Nephron (organoid): Measurements from ENCODE around the gene HRH1.

Experiments
- H3K27ac Mint-ChIP-seq, 3 experiments: 2 replicates each; pipeline ENCODE4 v1.8.0; 2020; ENCODE audit warnings: mixed read lengths in 3 of 3, mild to moderate bottlenecking in 2 of 3, moderate library complexity in 1 of 3
- H3K27me3 Mint-ChIP-seq: 2 replicates; pipeline ENCODE4 v1.8.0; 2021; ENCODE audit warnings: low read depth, mild to moderate bottlenecking, moderate library complexity, mixed read lengths
- H3K36me3 Mint-ChIP-seq: 2 replicates; pipeline ENCODE4 v1.8.0; 2020; ENCODE audit warnings: low read depth, mixed read lengths
- H3K4me1 Mint-ChIP-seq: 2 replicates; pipeline ENCODE4 v1.8.0; 2020; ENCODE audit warnings: mixed read lengths
- H3K4me3 Mint-ChIP-seq, 3 experiments: 2 replicates each; pipeline ENCODE4 v1.8.0; 2020; ENCODE audit warnings: mild to moderate bottlenecking in 3 of 3, mixed read lengths in 3 of 3, moderate library complexity in 2 of 3
- H3K9me3 Mint-ChIP-seq: 2 replicates; pipeline ENCODE4 v1.8.0; 2020; ENCODE audit warnings: mixed read lengths
- TF ChIP-seq, protein P1 (sequence below), 3 experiments: fragments of 200-600 bp; sonication (generic); IDR thresholded peaks; one replicate each; pipeline ENCODE4 v1.5.0; 2021; ENCODE audit warnings: antibody characterized with exemption in 3 of 3; ENCODE audit not compliant: unreplicated experiment in 3 of 3

The HRH1 gene

DNA sequence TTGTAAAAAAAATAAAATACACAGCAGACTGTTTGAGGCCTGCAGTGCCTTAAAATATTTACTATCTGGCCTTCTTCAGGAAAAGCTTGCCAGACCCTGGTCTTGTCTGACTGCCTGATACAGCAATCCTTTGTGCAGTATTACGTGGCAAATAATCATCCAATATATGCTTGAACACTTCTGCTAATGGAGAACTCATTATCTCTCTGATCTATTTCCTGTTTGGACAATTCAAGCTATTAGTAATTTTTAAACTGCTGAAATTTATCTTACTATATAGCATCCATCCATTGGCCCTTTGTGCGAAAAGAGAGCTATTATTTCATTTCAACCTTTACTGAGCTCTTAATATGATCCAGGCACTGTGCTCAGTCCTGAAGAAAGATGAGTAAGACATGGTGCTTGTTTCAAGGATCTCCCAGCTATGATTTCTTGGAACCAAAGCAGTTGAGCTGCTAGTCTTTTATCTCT, 133.8 kb downstream of the HRH1 start:
- no peaks in the 10 kb centered on the region for H3K27me3 Mint-ChIP-seq
- TF ChIP-seq, protein P1, sequence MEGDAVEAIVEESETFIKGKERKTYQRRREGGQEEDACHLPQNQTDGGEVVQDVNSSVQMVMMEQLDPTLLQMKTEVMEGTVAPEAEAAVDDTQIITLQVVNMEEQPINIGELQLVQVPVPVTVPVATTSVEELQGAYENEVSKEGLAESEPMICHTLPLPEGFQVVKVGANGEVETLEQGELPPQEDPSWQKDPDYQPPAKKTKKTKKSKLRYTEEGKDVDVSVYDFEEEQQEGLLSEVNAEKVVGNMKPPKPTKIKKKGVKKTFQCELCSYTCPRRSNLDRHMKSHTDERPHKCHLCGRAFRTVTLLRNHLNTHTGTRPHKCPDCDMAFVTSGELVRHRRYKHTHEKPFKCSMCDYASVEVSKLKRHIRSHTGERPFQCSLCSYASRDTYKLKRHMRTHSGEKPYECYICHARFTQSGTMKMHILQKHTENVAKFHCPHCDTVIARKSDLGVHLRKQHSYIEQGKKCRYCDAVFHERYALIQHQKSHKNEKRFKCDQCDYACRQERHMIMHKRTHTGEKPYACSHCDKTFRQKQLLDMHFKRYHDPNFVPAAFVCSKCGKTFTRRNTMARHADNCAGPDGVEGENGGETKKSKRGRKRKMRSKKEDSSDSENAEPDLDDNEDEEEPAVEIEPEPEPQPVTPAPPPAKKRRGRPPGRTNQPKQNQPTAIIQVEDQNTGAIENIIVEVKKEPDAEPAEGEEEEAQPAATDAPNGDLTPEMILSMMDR (IDR thresholded peaks at IDR 0.05; ENCODE audit: unreplicated experiment in 3 of 3): no peak
- H3K36me3 Mint-ChIP-seq: peaks cover 11% of the 10 kb centered on the region
- peaks cover 38% of the 10 kb centered on the region for H3K4me1 Mint-ChIP-seq
- H3K27ac Mint-ChIP-seq: peak overlapping the region in 1 of 3 experiments; percentile 75
- H3K9me3 Mint-ChIP-seq: no peaks in the 10 kb centered on the region
- no peak overlapping the region for H3K4me3 Mint-ChIP-seq

DNA sequence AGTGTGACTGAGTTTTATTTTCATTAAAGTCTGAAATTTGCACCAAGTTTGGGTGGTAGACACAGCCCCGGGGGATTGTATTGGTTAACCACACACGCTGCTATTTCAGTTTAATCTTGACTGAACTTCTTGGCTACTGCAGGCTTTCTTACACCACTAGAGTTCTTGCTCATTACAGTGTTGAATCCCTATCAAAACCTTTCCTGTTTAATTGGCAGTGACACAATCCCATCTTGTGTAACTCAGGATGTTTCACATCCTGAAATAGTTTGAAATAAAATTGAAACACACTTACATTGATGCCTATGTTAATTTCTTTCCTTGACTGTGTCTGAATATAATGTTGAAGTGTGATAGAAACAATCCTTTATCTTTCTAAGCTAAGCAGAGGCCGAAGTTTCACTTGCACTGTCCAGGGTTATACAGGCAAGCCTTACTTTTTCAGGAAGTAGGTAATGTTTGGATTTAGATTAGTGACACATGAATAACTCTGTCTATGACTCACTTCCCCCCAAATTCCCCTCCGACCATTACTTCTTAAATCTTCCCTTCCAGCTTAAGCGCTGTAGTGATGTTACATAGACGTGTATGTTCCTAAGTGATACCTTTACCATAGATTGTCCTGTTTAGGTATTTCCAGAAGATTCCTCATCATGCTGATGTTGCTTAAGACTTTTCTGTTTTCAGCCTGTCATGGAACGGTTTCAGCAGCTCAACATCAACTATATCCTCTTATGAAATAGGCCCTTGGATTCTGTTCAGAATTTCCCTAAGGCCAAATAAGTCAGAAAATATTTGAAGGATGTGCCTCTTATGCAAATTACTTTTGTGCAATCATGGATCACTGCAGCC, 134.7 kb downstream of the HRH1 start:
- H3K27ac Mint-ChIP-seq: peak overlapping the region; percentile 37 to 75 (median 54)
- no peaks in the 10 kb centered on the region for H3K9me3 Mint-ChIP-seq
- H3K27me3 Mint-ChIP-seq: no peaks in the 10 kb centered on the region
- no peak overlapping the region for H3K4me3 Mint-ChIP-seq
- H3K36me3 Mint-ChIP-seq: peaks cover 8% of the 10 kb centered on the region
- TF ChIP-seq, protein P1 (IDR thresholded peaks at IDR 0.05; ENCODE audit: unreplicated experiment in 3 of 3): no peak
- H3K4me1 Mint-ChIP-seq: peaks cover 32% of the 10 kb centered on the region

DNA sequence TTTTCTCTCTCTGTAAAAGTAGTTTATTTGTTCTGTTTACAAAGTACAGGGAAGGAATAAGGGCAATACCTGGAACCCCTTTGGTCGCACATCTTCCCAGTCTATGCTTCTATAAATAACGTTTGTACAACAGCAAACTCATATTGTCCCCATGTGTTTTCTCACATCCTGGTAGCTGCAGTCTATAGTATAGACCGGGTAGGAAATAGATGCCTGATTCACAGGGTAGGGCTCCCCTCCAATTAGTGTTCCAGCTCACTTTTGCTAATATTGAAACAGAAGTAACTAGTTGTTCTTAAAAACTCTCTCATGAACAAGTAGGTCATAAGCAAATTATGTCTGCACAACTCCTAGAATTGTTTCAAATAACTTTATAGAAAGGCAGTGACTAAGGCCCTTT, 135.6 kb downstream of the HRH1 start:
- Mint-ChIP-seq H3K27ac (no peak overlapping the region), H3K27me3 (no peaks in the 10 kb centered on the region), H3K4me1 (peaks cover 29% of the 10 kb centered on the region), H3K4me3 (no peak overlapping the region), H3K9me3 (no peaks in the 10 kb centered on the region), H3K36me3 (peaks cover 8% of the 10 kb centered on the region)
- TF ChIP-seq, protein P1 (IDR thresholded peaks at IDR 0.05; ENCODE audit: unreplicated experiment in 3 of 3): no peak

DNA sequence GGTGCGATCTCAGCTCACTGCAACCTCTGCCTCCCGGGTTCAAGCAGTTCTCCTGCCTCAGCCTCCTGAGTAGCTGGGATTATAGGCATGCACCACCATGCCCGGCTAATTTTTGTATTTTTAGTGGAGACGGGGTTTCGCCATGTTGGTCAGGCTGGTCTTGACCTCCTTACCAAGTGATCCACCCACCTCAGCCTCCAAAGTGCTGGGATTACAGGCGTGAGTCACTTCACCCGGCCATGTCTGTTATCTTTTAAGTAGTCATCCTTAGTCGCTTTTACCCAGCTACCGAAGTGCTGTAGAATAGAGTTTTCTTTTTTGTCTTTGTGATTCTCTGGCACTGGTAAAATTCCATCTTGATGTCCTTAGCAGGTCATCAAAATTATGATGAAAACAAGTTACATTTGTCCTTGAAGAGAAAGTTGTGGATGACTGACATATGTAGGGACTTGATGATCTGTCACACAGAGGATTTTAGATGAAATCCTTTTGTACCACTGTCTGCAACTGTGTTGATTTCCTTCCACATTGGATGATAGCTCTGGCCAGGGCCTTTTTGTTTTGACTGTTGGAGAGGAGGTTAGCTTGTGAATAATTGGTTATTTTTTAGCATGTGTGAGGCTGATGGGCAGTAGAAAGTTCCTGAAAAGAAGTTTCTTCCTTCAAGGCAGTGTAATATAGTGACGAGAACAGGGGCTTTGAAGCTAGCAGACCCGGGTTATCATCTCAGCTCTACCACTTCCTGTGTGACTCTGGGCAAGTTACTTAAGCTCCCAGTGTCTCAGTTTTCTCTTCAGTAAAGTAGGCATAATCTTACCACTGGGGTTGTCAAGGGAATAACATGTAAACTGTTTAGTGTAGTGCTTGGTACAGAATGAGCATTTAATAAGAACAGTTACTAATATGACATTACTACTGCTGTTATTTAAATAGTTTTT, 136.7 kb downstream of the HRH1 start:
- Mint-ChIP-seq H3K27ac (no peak overlapping the region), H3K9me3 (no peaks in the 10 kb centered on the region), H3K4me1 (peaks cover 29% of the 10 kb centered on the region), H3K27me3 (no peaks in the 10 kb centered on the region), H3K36me3 (peaks cover 8% of the 10 kb centered on the region), H3K4me3 (no peak overlapping the region)
- TF ChIP-seq, protein P1 (IDR thresholded peaks at IDR 0.05; ENCODE audit: unreplicated experiment in 3 of 3): no peak

DNA sequence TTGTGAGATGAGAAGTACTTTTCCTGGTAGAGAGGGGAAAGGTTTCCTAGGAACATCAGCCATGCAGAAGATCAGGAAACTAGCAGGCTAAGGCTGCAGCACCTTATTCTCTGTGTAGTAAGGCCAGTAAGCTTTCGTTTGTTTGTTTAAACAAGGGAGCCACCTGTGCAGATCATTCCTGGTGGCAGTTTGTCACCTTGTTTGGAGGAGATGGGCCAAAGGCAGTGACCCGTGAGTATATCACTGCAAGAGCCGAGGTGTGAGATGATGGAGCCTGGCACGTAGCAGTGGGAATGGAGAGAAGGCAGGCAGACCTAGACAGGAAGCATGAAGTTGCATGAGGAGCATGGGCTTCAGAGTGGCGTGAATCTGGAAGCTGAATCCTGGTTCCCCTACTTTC, 137.5 kb downstream of the HRH1 start:
- H3K9me3 Mint-ChIP-seq: no peaks in the 10 kb centered on the region
- TF ChIP-seq, protein P1 (IDR thresholded peaks at IDR 0.05; ENCODE audit: unreplicated experiment in 3 of 3): no peak
- peaks cover 4% of the 10 kb centered on the region for H3K36me3 Mint-ChIP-seq
- no peaks in the 10 kb centered on the region for H3K27me3 Mint-ChIP-seq
- H3K27ac Mint-ChIP-seq: no peak overlapping the region
- H3K4me3 Mint-ChIP-seq: no peak overlapping the region
- peaks cover 25% of the 10 kb centered on the region for H3K4me1 Mint-ChIP-seq
